Measurements from ENCODE around the gene LSAMP. TPM values are rescaled to one million over a fixed set of nuclear protein-coding genes. Genes with fewer than 3 reads are reported as not detected.

The LSAMP gene
- total RNA-seq, 1 donor from 2014 or later: 1.1 TPM

DNA sequence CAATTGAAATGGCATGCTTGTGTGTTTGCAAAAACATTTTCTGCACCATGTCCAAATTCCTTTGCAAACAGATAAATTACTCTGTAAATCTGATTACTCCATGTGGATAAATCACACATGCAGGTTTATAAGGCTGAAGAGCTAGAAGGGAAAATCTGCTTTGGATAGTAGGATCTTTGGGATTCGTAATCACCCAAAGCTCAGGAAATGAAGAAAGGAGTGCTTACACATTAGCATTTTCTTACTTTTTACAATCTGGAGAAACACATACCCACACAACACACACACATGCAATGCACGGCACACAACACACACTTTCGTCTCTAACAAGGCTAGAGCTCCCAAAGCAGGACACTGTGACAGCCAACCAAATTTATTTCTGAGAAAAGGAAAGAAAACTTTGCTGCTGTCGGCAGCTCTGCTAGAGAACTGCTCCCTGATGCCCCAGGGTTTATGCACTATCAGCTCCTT lies 2.1 kb downstream of the LSAMP start:
- no peak overlapping the region for H3K27ac Mint-ChIP-seq (ENCODE audit: unreplicated experiment)
- no peaks in the 10 kb centered on the region for H3K36me3 Mint-ChIP-seq (ENCODE audit: low read depth)
- no peaks in the 10 kb centered on the region for H3K9me3 Mint-ChIP-seq (ENCODE audit: low read depth)
- H3K4me3 Mint-ChIP-seq (ENCODE audit: unreplicated experiment): peak overlapping the region; percentile 56
- TF ChIP-seq, protein P1, sequence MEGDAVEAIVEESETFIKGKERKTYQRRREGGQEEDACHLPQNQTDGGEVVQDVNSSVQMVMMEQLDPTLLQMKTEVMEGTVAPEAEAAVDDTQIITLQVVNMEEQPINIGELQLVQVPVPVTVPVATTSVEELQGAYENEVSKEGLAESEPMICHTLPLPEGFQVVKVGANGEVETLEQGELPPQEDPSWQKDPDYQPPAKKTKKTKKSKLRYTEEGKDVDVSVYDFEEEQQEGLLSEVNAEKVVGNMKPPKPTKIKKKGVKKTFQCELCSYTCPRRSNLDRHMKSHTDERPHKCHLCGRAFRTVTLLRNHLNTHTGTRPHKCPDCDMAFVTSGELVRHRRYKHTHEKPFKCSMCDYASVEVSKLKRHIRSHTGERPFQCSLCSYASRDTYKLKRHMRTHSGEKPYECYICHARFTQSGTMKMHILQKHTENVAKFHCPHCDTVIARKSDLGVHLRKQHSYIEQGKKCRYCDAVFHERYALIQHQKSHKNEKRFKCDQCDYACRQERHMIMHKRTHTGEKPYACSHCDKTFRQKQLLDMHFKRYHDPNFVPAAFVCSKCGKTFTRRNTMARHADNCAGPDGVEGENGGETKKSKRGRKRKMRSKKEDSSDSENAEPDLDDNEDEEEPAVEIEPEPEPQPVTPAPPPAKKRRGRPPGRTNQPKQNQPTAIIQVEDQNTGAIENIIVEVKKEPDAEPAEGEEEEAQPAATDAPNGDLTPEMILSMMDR (IDR thresholded peaks at IDR 0.05): no peak
- peaks cover 24% of the 10 kb centered on the region for H3K4me1 Mint-ChIP-seq (ENCODE audit: low read depth)
- DNase-seq (ENCODE audit: low spot score): no peak
- peaks cover 21% of the 10 kb centered on the region for H3K27me3 Mint-ChIP-seq (ENCODE audit: low read depth)

DNA sequence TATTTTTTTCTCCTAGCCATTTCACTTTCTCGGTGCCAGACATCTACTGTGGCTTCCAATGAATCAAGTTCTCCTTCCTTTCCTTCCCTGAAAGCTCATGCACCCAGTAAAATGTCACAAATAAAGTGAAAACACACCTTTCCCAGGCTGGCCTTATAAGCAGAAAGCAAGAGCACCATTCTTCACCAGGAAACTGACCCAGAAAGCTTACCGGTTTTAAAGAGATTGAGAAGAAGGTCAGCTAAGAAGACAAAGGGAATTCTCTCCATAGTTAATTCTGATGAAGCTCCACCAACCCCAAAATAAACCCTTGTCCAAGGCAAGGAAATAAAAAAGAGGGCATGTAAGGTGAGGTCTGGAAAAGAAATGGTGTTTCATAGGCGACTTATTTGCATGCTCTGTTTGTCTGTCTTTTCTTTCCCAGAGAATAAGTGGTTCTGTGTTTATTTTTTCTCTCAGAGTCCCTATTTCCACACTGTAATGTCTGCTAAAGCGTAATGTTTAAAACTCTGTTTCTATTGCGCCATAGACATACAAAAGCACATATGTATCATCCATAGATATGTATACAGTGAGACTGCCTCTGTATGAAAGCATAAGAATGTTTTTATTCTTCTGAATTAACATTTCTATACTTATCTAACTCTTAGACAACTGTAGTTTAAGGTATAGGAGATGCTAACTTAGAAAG lies 2.8 kb downstream of the LSAMP start:
- no peak for DNase-seq (ENCODE audit: low spot score)
- H3K27me3 Mint-ChIP-seq (ENCODE audit: low read depth): peaks cover 21% of the 10 kb centered on the region
- no peak overlapping the region for H3K27ac Mint-ChIP-seq (ENCODE audit: unreplicated experiment)
- TF ChIP-seq, protein P1 (IDR thresholded peaks at IDR 0.05): no peak
- H3K4me1 Mint-ChIP-seq (ENCODE audit: low read depth): peaks cover 24% of the 10 kb centered on the region
- H3K36me3 Mint-ChIP-seq (ENCODE audit: low read depth): no peaks in the 10 kb centered on the region
- H3K4me3 Mint-ChIP-seq (ENCODE audit: unreplicated experiment): no peak overlapping the region
- H3K9me3 Mint-ChIP-seq (ENCODE audit: low read depth): no peaks in the 10 kb centered on the region

DNA sequence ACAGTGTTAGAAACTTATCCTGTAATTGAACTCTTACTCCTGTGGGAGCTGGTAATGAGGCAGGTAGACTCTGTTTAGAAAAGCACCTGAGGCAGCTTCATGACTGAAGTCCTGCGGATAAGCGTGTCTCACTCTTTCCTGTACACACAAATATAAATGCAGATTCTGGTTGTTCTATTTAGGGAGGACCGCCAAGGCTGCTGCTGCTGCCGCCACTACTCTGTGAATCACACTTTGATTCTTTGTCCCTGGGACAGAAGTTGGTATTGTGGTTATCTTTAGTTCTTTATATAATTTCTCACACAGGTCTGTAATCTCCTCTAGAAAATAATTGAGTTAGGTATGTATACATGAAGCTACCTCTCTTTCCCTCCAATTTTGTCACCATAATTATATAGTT lies 3.6 kb downstream of the LSAMP start:
- H3K27me3 Mint-ChIP-seq (ENCODE audit: low read depth): peaks cover 21% of the 10 kb centered on the region
- no peak overlapping the region for H3K4me3 Mint-ChIP-seq (ENCODE audit: unreplicated experiment)
- DNase-seq (ENCODE audit: low spot score): no peak
- H3K36me3 Mint-ChIP-seq (ENCODE audit: low read depth): no peaks in the 10 kb centered on the region
- TF ChIP-seq, protein P1 (IDR thresholded peaks at IDR 0.05): no peak
- no peak overlapping the region for H3K27ac Mint-ChIP-seq (ENCODE audit: unreplicated experiment)
- H3K9me3 Mint-ChIP-seq (ENCODE audit: low read depth): no peaks in the 10 kb centered on the region
- H3K4me1 Mint-ChIP-seq (ENCODE audit: low read depth): peaks cover 24% of the 10 kb centered on the region

DNA sequence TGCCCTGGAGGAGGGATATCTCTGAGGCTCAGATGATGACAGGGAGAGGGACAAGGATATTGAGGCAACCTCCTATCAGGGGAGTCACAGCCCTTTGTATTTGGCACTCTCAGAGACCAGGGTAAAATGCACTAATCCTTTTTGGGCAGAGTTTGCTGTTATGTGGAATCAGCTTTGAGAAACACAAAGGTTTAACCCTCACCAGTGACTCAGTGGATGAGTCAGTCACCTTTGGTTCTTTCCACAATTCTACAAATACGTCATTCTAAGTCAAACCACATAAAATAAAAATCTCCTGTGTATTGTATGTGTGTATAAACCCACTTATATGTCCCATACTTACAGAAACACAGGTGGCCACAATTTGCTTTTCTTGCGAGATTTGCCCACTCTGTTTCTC lies 5.1 kb downstream of the LSAMP start:
- Mint-ChIP-seq H3K4me3 (ENCODE audit: unreplicated experiment) (no peak overlapping the region), H3K27me3 (ENCODE audit: low read depth) (peaks cover 21% of the 10 kb centered on the region)

DNA sequence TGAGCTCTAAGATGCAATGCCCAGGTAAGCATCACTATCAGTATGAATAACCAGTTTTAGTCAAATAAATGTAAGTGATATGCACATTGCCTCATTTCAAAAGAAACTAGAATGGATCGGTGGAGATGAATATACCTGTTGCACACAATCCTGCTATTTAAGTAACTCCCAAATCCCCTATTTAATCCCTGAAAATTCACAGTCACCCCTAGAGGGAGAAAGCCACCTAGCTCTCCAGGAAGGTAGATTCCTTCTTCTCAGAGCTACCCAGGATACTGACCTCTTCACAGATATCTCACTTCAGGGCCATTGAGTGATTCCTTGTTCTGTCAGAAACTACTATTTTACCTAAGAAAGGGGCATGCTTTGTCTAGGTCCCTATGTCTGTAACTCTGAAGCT lies 11.7 kb downstream of the LSAMP start:
- H3K9me3 Mint-ChIP-seq (ENCODE audit: low read depth): no peaks in the 10 kb centered on the region
- H3K27me3 Mint-ChIP-seq (ENCODE audit: low read depth): no peaks in the 10 kb centered on the region
- TF ChIP-seq, protein P1 (IDR thresholded peaks at IDR 0.05): no peak
- no peak overlapping the region for H3K4me3 Mint-ChIP-seq (ENCODE audit: unreplicated experiment)
- DNase-seq (ENCODE audit: low spot score): no peak
- H3K36me3 Mint-ChIP-seq (ENCODE audit: low read depth): no peaks in the 10 kb centered on the region
- H3K27ac Mint-ChIP-seq (ENCODE audit: unreplicated experiment): no peak overlapping the region
- no peaks in the 10 kb centered on the region for H3K4me1 Mint-ChIP-seq (ENCODE audit: low read depth)

More for the DNA sequence above, 5.1 kb downstream of the LSAMP start:
- TF ChIP-seq, protein P1 (IDR thresholded peaks at IDR 0.05): no peak
- Mint-ChIP-seq H3K36me3 (ENCODE audit: low read depth) (no peaks in the 10 kb centered on the region), H3K9me3 (ENCODE audit: low read depth) (no peaks in the 10 kb centered on the region), H3K4me1 (ENCODE audit: low read depth) (peaks cover 19% of the 10 kb centered on the region), H3K27ac (ENCODE audit: unreplicated experiment) (no peak overlapping the region)
- DNase-seq (ENCODE audit: low spot score): no peak
